Measurements from ENCODE around the gene ZNHIT2.

ZNHIT2 gene

DNA sequence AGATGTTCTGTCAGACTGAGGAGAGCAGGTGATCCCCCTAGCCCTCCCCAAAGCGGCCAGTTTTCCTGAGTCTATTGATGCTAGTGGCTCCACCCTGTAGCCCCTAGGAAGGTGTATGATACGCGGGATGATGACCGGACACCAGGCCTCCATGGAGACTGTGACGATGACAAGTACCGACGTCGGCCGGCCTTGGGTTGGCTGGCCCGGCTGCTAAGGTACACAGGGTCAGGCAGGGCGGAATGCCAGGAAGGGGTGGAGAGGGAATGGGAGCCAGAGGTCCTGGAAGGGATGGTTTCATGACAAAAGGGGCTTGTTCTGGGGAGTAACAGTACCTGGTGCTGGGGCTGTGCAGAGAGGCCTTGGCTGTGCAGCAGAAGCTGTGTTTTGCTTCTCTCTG, 30.3 kb downstream of the ZNHIT2 start:
- no peak overlapping the region for H2BK120ac ChIP-seq (ENCODE audit: low read depth, low read length)
- H3K18ac ChIP-seq (ENCODE audit: low read length), result no peak overlapping the region
- H3K79me2 ChIP-seq (ENCODE audit: control insufficient read depth, insufficient read depth, low read length), result peaks cover 14% of the 10 kb centered on the region
- no peak overlapping the region for H3K4ac ChIP-seq (ENCODE audit: low read depth, low read length)
- no peak overlapping the region for H3K4me3 ChIP-seq (ENCODE audit: low read length)
- H3K36me3 ChIP-seq (ENCODE audit: control insufficient read depth, insufficient read depth, low read length), result no peaks in the 10 kb centered on the region
- no peak for DNase-seq
- no peak overlapping the region for H3K23ac ChIP-seq (ENCODE audit: low read length)
- no peak overlapping the region for H4K5ac ChIP-seq (ENCODE audit: low read length)
- H3K4me2 ChIP-seq (ENCODE audit: low read length), result no peak overlapping the region
- no peak overlapping the region for H2AK5ac ChIP-seq (ENCODE audit: low read length)
- H3K4me1 ChIP-seq (ENCODE audit: control insufficient read depth, low read depth, low read length), result peaks cover 2% of the 10 kb centered on the region
- H2BK5ac ChIP-seq (ENCODE audit: low read length), result no peak overlapping the region
- peaks cover 16% of the 10 kb centered on the region for H3K79me1 ChIP-seq (ENCODE audit: low read length)
- no CpG with 5 or more reads among the region's 11 CpGs for WGBS (ENCODE audit: extremely low coverage, insufficient coverage, low lambda C conversion rate)
- H4K8ac ChIP-seq (ENCODE audit: low read depth, low read length), result no peak overlapping the region
- no peak overlapping the region for H2BK15ac ChIP-seq (replicated peaks; ENCODE audit: low read depth)
- no peak overlapping the region for H3K56ac ChIP-seq (ENCODE audit: low read length)
- no peaks in the 10 kb centered on the region for H3K27me3 ChIP-seq (ENCODE audit: insufficient read depth, low read length, poor library complexity)
- no peak overlapping the region for H3K9ac ChIP-seq (ENCODE audit: low read length)
- no peak overlapping the region for H3K27ac ChIP-seq (ENCODE audit: low read depth, low read length)

DNA sequence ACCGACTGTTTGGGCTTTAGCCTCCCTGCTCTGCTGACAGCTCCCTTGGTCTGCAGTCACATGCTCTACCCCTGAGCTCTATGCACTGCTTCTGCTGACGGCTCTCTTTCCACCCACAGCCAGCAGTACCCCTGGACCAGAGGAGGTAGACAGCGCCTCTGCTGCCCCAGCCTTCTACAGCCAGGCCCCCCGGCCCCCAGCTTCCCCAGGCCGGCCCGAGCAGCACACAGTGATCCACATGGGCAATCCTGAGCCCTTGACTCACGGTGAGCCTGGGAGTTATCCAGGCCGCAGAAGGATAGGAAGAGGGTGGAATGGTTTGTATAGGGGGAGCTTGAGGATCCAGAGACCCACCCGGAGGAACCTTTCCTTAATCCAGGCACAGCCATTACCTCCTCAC, 30.7 kb downstream of the ZNHIT2 start:
- no peak overlapping the region for H3K18ac ChIP-seq (ENCODE audit: low read length)
- H3K9ac ChIP-seq (ENCODE audit: low read length), result no peak overlapping the region
- no peak overlapping the region for H3K23ac ChIP-seq (ENCODE audit: low read length)
- H3K27ac ChIP-seq (ENCODE audit: low read depth, low read length), result no peak overlapping the region
- no peak overlapping the region for H3K56ac ChIP-seq (ENCODE audit: low read length)
- peaks cover 18% of the 10 kb centered on the region for H3K79me1 ChIP-seq (ENCODE audit: low read length)
- no peak overlapping the region for H2BK15ac ChIP-seq (replicated peaks; ENCODE audit: low read depth)
- H3K36me3 ChIP-seq (ENCODE audit: control insufficient read depth, insufficient read depth, low read length), result no peaks in the 10 kb centered on the region
- no peak overlapping the region for H4K8ac ChIP-seq (ENCODE audit: low read depth, low read length)
- DNase-seq, result no peak
- no peak overlapping the region for H3K4ac ChIP-seq (ENCODE audit: low read depth, low read length)
- no CpG with 5 or more reads among the region's 9 CpGs for WGBS (ENCODE audit: extremely low coverage, insufficient coverage, low lambda C conversion rate)
- H3K79me2 ChIP-seq (ENCODE audit: control insufficient read depth, insufficient read depth, low read length), result peaks cover 18% of the 10 kb centered on the region
- no peak overlapping the region for H3K4me2 ChIP-seq (ENCODE audit: low read length)
- H3K4me3 ChIP-seq (ENCODE audit: low read length), result no peak overlapping the region
- no peak overlapping the region for H2AK5ac ChIP-seq (ENCODE audit: low read length)
- H2BK5ac ChIP-seq (ENCODE audit: low read length), result no peak overlapping the region
- no peak overlapping the region for H4K5ac ChIP-seq (ENCODE audit: low read length)
- no peak overlapping the region for H2BK120ac ChIP-seq (ENCODE audit: low read depth, low read length)
- peaks cover 2% of the 10 kb centered on the region for H3K4me1 ChIP-seq (ENCODE audit: control insufficient read depth, low read depth, low read length)
- H3K27me3 ChIP-seq (ENCODE audit: insufficient read depth, low read length, poor library complexity), result no peaks in the 10 kb centered on the region

DNA sequence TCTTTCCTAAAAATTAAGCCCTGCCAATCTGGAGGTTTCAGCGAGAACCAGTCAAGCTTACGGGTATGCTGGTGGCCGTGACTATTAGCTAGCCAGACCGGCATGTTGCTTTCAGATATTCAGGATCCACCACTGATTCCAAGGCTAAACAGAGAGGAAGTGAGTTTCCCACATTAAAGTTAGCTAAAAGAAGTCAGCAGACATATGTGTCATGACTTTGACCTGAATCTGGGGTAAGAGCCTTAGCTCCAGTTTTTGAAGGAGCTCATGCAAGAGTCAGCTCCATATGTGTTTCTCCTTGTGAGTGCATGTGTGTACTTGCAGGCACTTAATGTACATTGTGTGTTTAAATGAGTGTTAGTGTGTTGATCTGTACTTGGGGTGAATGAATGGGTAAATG, 32.1 kb downstream of the ZNHIT2 start:
- Histone ChIP-seq H3K56ac (ENCODE audit: low read length) (no peak overlapping the region), H3K79me2 (ENCODE audit: control insufficient read depth, insufficient read depth, low read length) (peaks cover 22% of the 10 kb centered on the region), H3K4me1 (ENCODE audit: control insufficient read depth, low read depth, low read length) (peaks cover 2% of the 10 kb centered on the region), H3K27me3 (ENCODE audit: insufficient read depth, low read length, poor library complexity) (no peaks in the 10 kb centered on the region), H2BK120ac (ENCODE audit: low read depth, low read length) (no peak overlapping the region), H3K23ac (ENCODE audit: low read length) (no peak overlapping the region), H3K4ac (ENCODE audit: low read depth, low read length) (no peak overlapping the region), H3K4me3 (ENCODE audit: low read length) (no peak overlapping the region), H4K8ac (ENCODE audit: low read depth, low read length) (no peak overlapping the region), H3K79me1 (ENCODE audit: low read length) (peaks cover 23% of the 10 kb centered on the region), H2BK15ac (replicated peaks; ENCODE audit: low read depth) (no peak overlapping the region), H2BK5ac (ENCODE audit: low read length) (no peak overlapping the region), H4K5ac (ENCODE audit: low read length) (no peak overlapping the region), H3K4me2 (ENCODE audit: low read length) (no peak overlapping the region), H3K27ac (ENCODE audit: low read depth, low read length) (no peak overlapping the region), H2AK5ac (ENCODE audit: low read length) (no peak overlapping the region), H3K18ac (ENCODE audit: low read length) (no peak overlapping the region), H3K9ac (ENCODE audit: low read length) (no peak overlapping the region), H3K36me3 (ENCODE audit: control insufficient read depth, insufficient read depth, low read length) (peaks cover 4% of the 10 kb centered on the region)
- DNase-seq, result no peak
- WGBS (ENCODE audit: extremely low coverage, insufficient coverage, low lambda C conversion rate), result no CpG with 5 or more reads among the region's 4 CpGs

GRCh38 chr11:65084598-65085375, 32.7 kb downstream of the ZNHIT2 start:
- H4K5ac ChIP-seq (ENCODE audit: low read length), result no peak overlapping the region
- peak overlapping the region; percentile 72 for H2BK5ac ChIP-seq (ENCODE audit: low read length)
- DNase-seq, result peak; percentile 18
- no peaks in the 10 kb centered on the region for H3K27me3 ChIP-seq (ENCODE audit: insufficient read depth, low read length, poor library complexity)
- no peak overlapping the region for H2BK120ac ChIP-seq (ENCODE audit: low read depth, low read length)
- H2AK5ac ChIP-seq (ENCODE audit: low read length), result no peak overlapping the region
- no peak overlapping the region for H2BK15ac ChIP-seq (replicated peaks; ENCODE audit: low read depth)
- WGBS (ENCODE audit: extremely low coverage, insufficient coverage, low lambda C conversion rate), result no CpG with 5 or more reads among the region's 23 CpGs
- no peak overlapping the region for H3K18ac ChIP-seq (ENCODE audit: low read length)
- peak overlapping the region; percentile 99 for H3K9ac ChIP-seq (ENCODE audit: low read length)
- H4K8ac ChIP-seq (ENCODE audit: low read depth, low read length), result no peak overlapping the region
- H3K4me1 ChIP-seq (ENCODE audit: control insufficient read depth, low read depth, low read length), result peaks cover 2% of the 10 kb centered on the region
- H3K4ac ChIP-seq (ENCODE audit: low read depth, low read length), result no peak overlapping the region
- H3K4me3 ChIP-seq (ENCODE audit: low read length), result peak overlapping the region; percentile 93
- peaks cover 23% of the 10 kb centered on the region for H3K79me1 ChIP-seq (ENCODE audit: low read length)
- peaks cover 22% of the 10 kb centered on the region for H3K79me2 ChIP-seq (ENCODE audit: control insufficient read depth, insufficient read depth, low read length)
- no peak overlapping the region for H3K27ac ChIP-seq (ENCODE audit: low read depth, low read length)
- peak overlapping the region; percentile 99 for H3K56ac ChIP-seq (ENCODE audit: low read length)
- H3K4me2 ChIP-seq (ENCODE audit: low read length), result peak overlapping the region; percentile 99
- peaks cover 8% of the 10 kb centered on the region for H3K36me3 ChIP-seq (ENCODE audit: control insufficient read depth, insufficient read depth, low read length)
- peak overlapping the region; percentile 74 for H3K23ac ChIP-seq (ENCODE audit: low read length)

DNA sequence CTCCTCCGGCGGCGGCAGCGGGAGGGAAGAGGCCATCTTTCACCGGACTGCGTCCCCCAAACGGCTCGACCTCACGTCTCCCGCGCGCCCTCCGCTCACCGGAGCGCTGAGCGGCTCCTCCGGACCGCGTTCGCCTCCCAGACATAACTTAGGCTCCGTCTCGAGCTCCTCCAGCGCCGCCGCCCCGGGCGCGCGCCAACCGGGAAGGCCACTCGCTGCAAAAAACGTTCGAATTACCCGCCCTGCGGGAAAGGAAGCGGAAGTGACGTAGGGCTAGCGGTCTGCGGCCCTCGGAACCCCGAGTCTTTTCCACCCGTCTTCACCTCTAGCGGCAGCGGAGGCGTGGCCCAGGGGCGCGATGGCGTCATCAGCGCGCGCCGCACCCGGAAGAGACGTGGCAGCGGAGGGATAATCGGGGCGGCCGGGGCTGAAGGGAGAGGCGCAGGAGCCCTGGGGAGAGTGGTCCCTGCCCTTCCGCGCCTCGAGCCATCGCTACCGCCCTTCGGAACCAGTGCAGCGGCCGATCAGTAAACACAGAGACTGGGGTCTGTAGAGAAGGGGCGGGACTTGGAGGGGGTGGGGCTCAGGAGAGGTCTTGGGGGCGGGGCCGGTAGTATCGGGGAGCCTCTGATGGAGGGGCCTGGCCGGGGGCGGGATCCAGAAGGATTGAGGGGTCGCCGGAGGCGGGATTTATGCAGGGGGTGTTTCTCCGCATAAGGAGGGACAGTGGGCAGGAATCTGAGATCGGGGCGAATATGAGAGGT, 33.5 kb downstream of the ZNHIT2 start, which contains the start of the genes CDCA5 and ZFPL1:
Gene CDCA5 (minus strand): TSS at position 207 of the 764 bp plus-strand sequence. CDS start 62 bp downstream, at position 145.
Gene ZFPL1 (plus strand): TSS at position 389 of the 764 bp plus-strand sequence. CDS start 477 bp downstream, outside the sequence.
- Histone ChIP-seq H2BK15ac (replicated peaks; ENCODE audit: low read depth) (no peak within 1 kb of the TSS), H2BK5ac (ENCODE audit: low read length) (peak within 1 kb of the TSS; percentile 72), H3K9ac (ENCODE audit: low read length) (peak within 1 kb of the TSS; percentile 99), H3K4ac (ENCODE audit: low read depth, low read length) (peak within 1 kb of the TSS; percentile 71), H3K4me1 (ENCODE audit: control insufficient read depth, low read depth, low read length) (peaks cover 2% of the 10 kb centered on the region), H4K5ac (ENCODE audit: low read length) (no peak within 1 kb of the TSS), H3K79me1 (ENCODE audit: low read length) (peaks cover 23% of the 10 kb centered on the region), H3K23ac (ENCODE audit: low read length) (peak within 1 kb of the TSS; percentile 74), H3K18ac (ENCODE audit: low read length) (peak within 1 kb of the TSS; percentile 29), H3K79me2 (ENCODE audit: control insufficient read depth, insufficient read depth, low read length) (peaks cover 23% of the 10 kb centered on the region), H2BK120ac (ENCODE audit: low read depth, low read length) (no peak within 1 kb of the TSS), H3K27ac (ENCODE audit: low read depth, low read length) (peak within 1 kb of the TSS; percentile 85), H3K27me3 (ENCODE audit: insufficient read depth, low read length, poor library complexity) (no peaks in the 10 kb centered on the region), H3K4me3 (ENCODE audit: low read length) (peak within 1 kb of the TSS; percentile 100), H4K8ac (ENCODE audit: low read depth, low read length) (no peak within 1 kb of the TSS), H3K56ac (ENCODE audit: low read length) (peak within 1 kb of the TSS; percentile 100), H2AK5ac (ENCODE audit: low read length) (peak within 1 kb of the TSS; percentile 85), H3K36me3 (ENCODE audit: control insufficient read depth, insufficient read depth, low read length) (peaks cover 10% of the 10 kb centered on the region), H3K4me2 (ENCODE audit: low read length) (peak within 1 kb of the TSS; percentile 99)
- no CpG with 5 or more reads among the region's 79 CpGs for WGBS (ENCODE audit: extremely low coverage, insufficient coverage, low lambda C conversion rate)
- DNase-seq, result peak; percentile 97

Data from mesendoderm (in vitro differentiated cells).